Type B pancreatic cell (in vitro differentiated cells): Measurements from ENCODE around the gene PAFAH1B1. TPM values are rescaled to one million over a fixed set of nuclear protein-coding genes. Genes with fewer than 3 reads are reported as not detected.

Experiments
- DNase-seq: peaks from one replicate; pipeline ENCODE4 v3.0.0; 2021; ENCODE audit warnings: mixed read lengths; ENCODE audit not compliant: unreplicated experiment; ENCODE audit errors: extremely low spot score
- H3K27ac Mint-ChIP-seq: 2 replicates; pipeline ENCODE4 v1.8.0; 2021; ENCODE audit warnings: mild to moderate bottlenecking, mixed read lengths
- H3K27me3 Mint-ChIP-seq: 2 replicates; pipeline ENCODE4 v1.8.0; 2021; ENCODE audit warnings: mixed read lengths
- H3K36me3 Mint-ChIP-seq: 2 replicates; pipeline ENCODE4 v1.8.0; 2021; ENCODE audit warnings: mixed read lengths
- H3K4me1 Mint-ChIP-seq: one replicate; pipeline ENCODE4 v1.8.0; 2021; ENCODE audit warnings: mixed read lengths; ENCODE audit not compliant: unreplicated experiment
- H3K4me3 Mint-ChIP-seq: 2 replicates; pipeline ENCODE4 v1.8.0; 2021; ENCODE audit warnings: mild to moderate bottlenecking, mixed read lengths
- H3K9me3 Mint-ChIP-seq: 2 replicates; pipeline ENCODE4 v1.8.0; 2021; ENCODE audit warnings: mixed read lengths
- CTCF ChIP-seq: fragments of 200-600 bp; sonication (generic); conservative IDR thresholded peaks from 2 replicates; pipeline ENCODE4 v1.5.0; 2021; ENCODE audit warnings: antibody characterized with exemption, mild to moderate bottlenecking
- total RNA-seq: library from RNA; stranded (reverse); gene quantifications from 2 replicates; pipeline ENCODE4 v1.2.1, GENCODE V29; 2021; ENCODE audit warnings: low replicate concordance

The PAFAH1B1 gene
- total RNA-seq, 1 donor from 2014 or later, result 126 TPM

GRCh38 chr17:2595716-2596115 is 2.3 kb downstream of the PAFAH1B1 start:
- no peak for DNase-seq
- no peaks in the 10 kb centered on the region for H3K9me3 Mint-ChIP-seq
- peak overlapping the region; percentile 97 for H3K27ac Mint-ChIP-seq
- H3K27me3 Mint-ChIP-seq, result no peaks in the 10 kb centered on the region
- peak overlapping the region; percentile 100 for H3K4me3 Mint-ChIP-seq
- peaks cover 27% of the 10 kb centered on the region for H3K4me1 Mint-ChIP-seq
- no peak for TF ChIP-seq CTCF
- peaks cover 3% of the 10 kb centered on the region for H3K36me3 Mint-ChIP-seq

GRCh38 chr17:2598166-2598565 is 4.7 kb downstream of the PAFAH1B1 start:
- DNase-seq, result no peak
- Mint-ChIP-seq H3K27me3 (no peaks in the 10 kb centered on the region), H3K4me3 (no peak overlapping the region), H3K27ac (no peak overlapping the region), H3K4me1 (peaks cover 33% of the 10 kb centered on the region), H3K36me3 (peaks cover 3% of the 10 kb centered on the region), H3K9me3 (no peaks in the 10 kb centered on the region)
- no peak for TF ChIP-seq CTCF

GRCh38 chr17:2602597-2603017 is 9.2 kb downstream of the PAFAH1B1 start:
- Mint-ChIP-seq H3K4me3 (peak overlapping the region; percentile 30), H3K27ac (peak overlapping the region; percentile 1), H3K36me3 (peaks cover 12% of the 10 kb centered on the region), H3K9me3 (no peaks in the 10 kb centered on the region), H3K4me1 (peaks cover 35% of the 10 kb centered on the region), H3K27me3 (no peaks in the 10 kb centered on the region)
- DNase-seq, result no peak
- TF ChIP-seq CTCF, result no peak

GRCh38 chr17:2608350-2608913 is 15.0 kb downstream of the PAFAH1B1 start:
- Mint-ChIP-seq H3K36me3 (peaks cover 9% of the 10 kb centered on the region), H3K27ac (no peak overlapping the region), H3K4me1 (peaks cover 33% of the 10 kb centered on the region), H3K4me3 (no peak overlapping the region), H3K9me3 (no peaks in the 10 kb centered on the region), H3K27me3 (no peaks in the 10 kb centered on the region)
- no peak for TF ChIP-seq CTCF
- DNase-seq, result no peak

GRCh38 chr17:2609091-2609490 is 15.6 kb downstream of the PAFAH1B1 start:
- Mint-ChIP-seq H3K4me1 (peaks cover 33% of the 10 kb centered on the region), H3K36me3 (peaks cover 9% of the 10 kb centered on the region), H3K4me3 (no peak overlapping the region), H3K27ac (no peak overlapping the region), H3K27me3 (no peaks in the 10 kb centered on the region), H3K9me3 (no peaks in the 10 kb centered on the region)
- no peak for DNase-seq
- TF ChIP-seq CTCF, result no peak
